Endothelial cell of umbilical vein (primary cell): ENCODE measurements around the gene TYW5. TPM values are rescaled to one million over a fixed set of nuclear protein-coding genes. Genes with fewer than 3 reads are reported as not detected.

ENCODE experiments used
- BruUV-seq: library from RNA; stranded (reverse); fragments of 400-500 nt; replicated peaks from 2 replicates; lab custom pipeline; 2021; lab: Mats Ljungman, UMichigan
- CTCF ChIA-PET: fragments of 300-600, 350-600 bp; sonication (Branson Sonifier 250); formaldehyde crosslinking; loops from one replicate; lab custom pipeline; 2021; ENCODE audit warnings: antibody characterized with exemption, inconsistent platforms; lab: Charles Lee
- POLR2A ChIA-PET: fragments of 300-600, 350-600 bp; sonication (Branson Sonifier 250); formaldehyde crosslinking; loops from one replicate; lab custom pipeline; 2021; ENCODE audit warnings: antibody characterized with exemption, inconsistent platforms; lab: Charles Lee
- DNase-seq: peaks from one replicate; pipeline ENCODE4 v3.0.0-alpha.2; 2011; ENCODE audit warnings: low read depth, low spot score
- FAIRE-seq: peaks from 2 replicates; lab custom pipeline; 2011; peaks lifted over from hg19 to GRCh38; lab: Jason Lieb, UNC
- H2AFZ ChIP-seq: 2 replicates; pipeline ENCODE4 v1.6.0; 2012; ENCODE audit warnings: low read depth, low read length, control low read depth, inconsistent platforms
- H3K27ac ChIP-seq: 2 replicates; pipeline ENCODE4 v1.5.1; 2011; ENCODE audit warnings: low read depth, mild to moderate bottlenecking, control low read depth, low read length, moderate library complexity; ENCODE audit not compliant: insufficient read depth
- H3K27me3 ChIP-seq, 2 experiments: 2 replicates each; pipeline versions ENCODE4 v1.6.0 to v1.6.1; 2011; ENCODE audit warnings: low read length in 2 of 2, mixed read lengths in 1 of 2; ENCODE audit not compliant: control insufficient read depth in 2 of 2, insufficient read depth in 2 of 2
- H3K36me3 ChIP-seq, 2 experiments: 2 replicates in 1 of 2; 3 replicates in 1 of 2; pipeline ENCODE4 v1.5.1; 2011; ENCODE audit warnings: low read length in 2 of 2, mild to moderate bottlenecking in 1 of 2, moderate library complexity in 1 of 2; ENCODE audit not compliant: control insufficient read depth in 2 of 2, insufficient read depth in 2 of 2; ENCODE audit errors: extremely low read depth in 1 of 2
- H3K4me1 ChIP-seq: 3 replicates; pipeline ENCODE4 v1.5.1; 2011; ENCODE audit warnings: mild to moderate bottlenecking, low read length; ENCODE audit not compliant: control insufficient read depth, insufficient read depth; ENCODE audit errors: extremely low read depth
- H3K4me2 ChIP-seq: 2 replicates; pipeline ENCODE4 v1.6.1; 2011; ENCODE audit warnings: low read length, control low read depth, mixed read lengths; ENCODE audit not compliant: insufficient read depth
- H3K4me3 ChIP-seq, 3 experiments: fragments of 200-600 bp in 1 of 3; sonication (generic), shearing (Covaris generic) in 1 of 3; replicated peaks in 1 of 3; 2 replicates each; pipeline ENCODE4 v1.5.1; 2011 to 2016; ENCODE audit warnings: control low read depth in 3 of 3, low read length in 3 of 3, mild to moderate bottlenecking in 2 of 3, inconsistent platforms in 1 of 3, low read depth in 1 of 3, moderate library complexity in 1 of 3; ENCODE audit not compliant: insufficient read depth in 1 of 3
- H3K79me2 ChIP-seq: 2 replicates; pipeline ENCODE4 v1.6.0; 2012; ENCODE audit warnings: low read length, inconsistent platforms; ENCODE audit not compliant: control insufficient read depth, insufficient read depth
- H3K9ac ChIP-seq: replicated peaks from 2 replicates; pipeline ENCODE3; 2011; ENCODE audit warnings: low read length, control low read depth; ENCODE audit not compliant: insufficient read depth; ENCODE audit errors: extremely low read depth
- H3K9me1 ChIP-seq: replicated peaks from 3 replicates; pipeline ENCODE4 v1.6.0; 2011; ENCODE audit warnings: mild to moderate bottlenecking, low read length; ENCODE audit not compliant: control insufficient read depth, insufficient read depth; ENCODE audit errors: extremely low read depth
- H3K9me3 ChIP-seq: replicated peaks from 2 replicates; pipeline ENCODE4 v1.5.1; 2012; ENCODE audit warnings: low read length, inconsistent platforms; ENCODE audit not compliant: control insufficient read depth, insufficient read depth
- H4K20me1 ChIP-seq: replicated peaks from 2 replicates; pipeline ENCODE3; 2011; ENCODE audit warnings: mild to moderate bottlenecking, low read length; ENCODE audit not compliant: control insufficient read depth, insufficient read depth; ENCODE audit errors: extremely low read depth
- EZH2 ChIP-seq: IDR thresholded peaks from 2 replicates; pipeline ENCODE4 v1.6.1; 2012; ENCODE audit warnings: borderline replicate concordance, low read depth, mild to moderate bottlenecking, moderate library complexity, low read length, inconsistent platforms; ENCODE audit not compliant: severe bottlenecking
- FOS ChIP-seq: IDR thresholded peaks from 2 replicates; pipeline ENCODE4 v1.6.1; 2011; ENCODE audit warnings: mild to moderate bottlenecking, low read length, moderate library complexity, borderline replicate concordance; ENCODE audit not compliant: insufficient read depth
- GATA2 ChIP-seq: IDR thresholded peaks from 2 replicates; pipeline ENCODE4 v1.7.0; 2011; ENCODE audit warnings: low read depth, mild to moderate bottlenecking, moderate library complexity, mixed read lengths, low read length; ENCODE audit not compliant: insufficient read length, insufficient read depth
- JUN ChIP-seq: IDR thresholded peaks from 2 replicates; pipeline ENCODE4 v1.6.1; 2011; ENCODE audit warnings: borderline replicate concordance, low read depth; ENCODE audit not compliant: insufficient read length, insufficient read depth
- MYC ChIP-seq: IDR thresholded peaks from one replicate; pipeline ENCODE4 v1.6.1; 2011; ENCODE audit warnings: mild to moderate bottlenecking, low read depth, low read length
- POLR2A ChIP-seq: IDR thresholded peaks from 2 replicates; pipeline ENCODE4 v1.6.1; 2012; ENCODE audit warnings: low read depth, mild to moderate bottlenecking, control low read depth, low read length
- POLR2AphosphoS5 ChIP-seq: IDR thresholded peaks from 2 replicates; pipeline ENCODE4 v1.6.1; 2012; ENCODE audit warnings: low read depth, mild to moderate bottlenecking, control low read depth, low read length, moderate library complexity; ENCODE audit not compliant: insufficient read depth
- dilution Hi-C: fragments of 300-500 bp; cut with MboI; formaldehyde crosslinking; loops from one replicate; pipeline ENCODE4 v1.15.0; 2019; ENCODE audit warnings: low sequenced_read_pairs; ENCODE audit not compliant: extremely low pct_ligation_motif_present
- intact Hi-C: fragments of 100-400 bp; cut with micrococcal nuclease; formaldehyde crosslinking; loops from one replicate; pipeline ENCODE4 v1.10.0; 2022
- polyA plus RNA-seq, 4 experiments: library from polyadenylated mRNA; depleted of rRNA in 3 of 4; stranded (reverse) in 3 of 4; unstranded in 1 of 4; fragments of >200 nt; gene quantifications; 2 replicates each; pipeline versions ENCODE4 v1.2.1 to v1.2.3, GENCODE V29; 2011 to 2012; ENCODE audit warnings: missing spikeins in 1 of 4
- total RNA-seq: library from RNA; stranded (reverse); gene quantifications from 2 replicates; pipeline ENCODE4 v1.2.3, GENCODE V29; 2021
- TF ChIP-seq, protein P1 (sequence below): IDR thresholded peaks from 2 replicates; pipeline ENCODE4 v1.6.1; 2011; ENCODE audit not compliant: insufficient read depth, insufficient read length
- TF ChIP-seq, protein P2 (sequence below), 2 donors: IDR thresholded peaks; 1 replicate in 1 of 2; 2 replicates in 1 of 2; pipeline ENCODE4 v1.5.1; 2011; ENCODE audit warnings: low read length in 2 of 2, mild to moderate bottlenecking in 2 of 2, moderate library complexity in 2 of 2, control low read depth in 1 of 2, inconsistent platforms in 1 of 2, low read depth in 1 of 2; ENCODE audit not compliant: insufficient read depth in 1 of 2; ENCODE audit errors: extremely low read depth in 1 of 2

Gene TYW5
- total and polyA plus RNA-seq, 2 donors (not counting 3 experiments of a cell fraction or from before 2014, with no cell fraction given), result 2.6 to 8.9 TPM

DNA sequence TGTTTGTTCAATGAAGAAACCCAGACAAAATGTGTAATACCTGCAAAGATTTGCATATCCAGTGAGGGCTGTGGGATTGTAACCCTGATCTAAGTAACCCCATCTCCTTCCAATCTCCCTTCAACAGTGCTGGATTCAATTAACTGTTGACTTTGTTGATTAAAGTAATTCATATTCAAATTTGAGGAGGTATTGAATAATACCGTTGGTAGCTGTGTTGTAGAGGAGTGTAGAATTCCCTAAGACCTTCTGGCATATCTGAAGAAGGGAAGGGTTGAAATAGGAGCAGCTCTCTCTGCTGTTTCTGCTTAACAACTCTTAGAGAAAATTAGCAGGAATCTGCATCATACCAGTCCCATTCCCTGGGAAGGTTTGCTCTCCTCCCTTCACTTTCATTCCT is 28.2 kb upstream of the TYW5 start:
- Histone ChIP-seq H3K9me1 (no peaks in the 10 kb centered on the region), H3K79me2 (no peaks in the 10 kb centered on the region), H3K27me3 (peaks cover 0 to 3% of the 10 kb centered on the region in 2 experiments), H3K9me3 (no peaks in the 10 kb centered on the region), H3K4me3 (no peak overlapping the region), H3K27ac (no peak overlapping the region), H2AFZ (no peak overlapping the region), H3K9ac (no peak overlapping the region), H3K4me1 (peaks cover 13% of the 10 kb centered on the region), H3K4me2 (no peak overlapping the region), H4K20me1 (no peaks in the 10 kb centered on the region), H3K36me3 (no peaks in the 10 kb centered on the region)
- ChIA-PET CTCF (interaction anchor here (2.7 to 3.0 kb wide), 2 partner anchors 10 to 499 kb away, joined by 11 to 62 read pairs; no protein-coding TSS in a partner anchor), POLR2A (no interaction called here)
- FAIRE-seq (no peak), DNase-seq (no peak)
- dilution Hi-C loops, result no loop called here
- intact Hi-C loops, result loop anchor here (5.0 to 10.0 kb wide), 2 partner anchors 201 to 829 kb away; partner anchors contain the start of gene BZW1
- BruUV-seq, result no TSS peak
- TF ChIP-seq JUN (no peak), MYC (no peak), POLR2A (no peak), FOS (no peak), POLR2AphosphoS5 (no peak), EZH2 (no peak), GATA2 (no peak)
- TF ChIP-seq, protein P1, sequence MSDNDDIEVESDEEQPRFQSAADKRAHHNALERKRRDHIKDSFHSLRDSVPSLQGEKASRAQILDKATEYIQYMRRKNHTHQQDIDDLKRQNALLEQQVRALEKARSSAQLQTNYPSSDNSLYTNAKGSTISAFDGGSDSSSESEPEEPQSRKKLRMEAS, result no peak
- TF ChIP-seq, protein P2, sequence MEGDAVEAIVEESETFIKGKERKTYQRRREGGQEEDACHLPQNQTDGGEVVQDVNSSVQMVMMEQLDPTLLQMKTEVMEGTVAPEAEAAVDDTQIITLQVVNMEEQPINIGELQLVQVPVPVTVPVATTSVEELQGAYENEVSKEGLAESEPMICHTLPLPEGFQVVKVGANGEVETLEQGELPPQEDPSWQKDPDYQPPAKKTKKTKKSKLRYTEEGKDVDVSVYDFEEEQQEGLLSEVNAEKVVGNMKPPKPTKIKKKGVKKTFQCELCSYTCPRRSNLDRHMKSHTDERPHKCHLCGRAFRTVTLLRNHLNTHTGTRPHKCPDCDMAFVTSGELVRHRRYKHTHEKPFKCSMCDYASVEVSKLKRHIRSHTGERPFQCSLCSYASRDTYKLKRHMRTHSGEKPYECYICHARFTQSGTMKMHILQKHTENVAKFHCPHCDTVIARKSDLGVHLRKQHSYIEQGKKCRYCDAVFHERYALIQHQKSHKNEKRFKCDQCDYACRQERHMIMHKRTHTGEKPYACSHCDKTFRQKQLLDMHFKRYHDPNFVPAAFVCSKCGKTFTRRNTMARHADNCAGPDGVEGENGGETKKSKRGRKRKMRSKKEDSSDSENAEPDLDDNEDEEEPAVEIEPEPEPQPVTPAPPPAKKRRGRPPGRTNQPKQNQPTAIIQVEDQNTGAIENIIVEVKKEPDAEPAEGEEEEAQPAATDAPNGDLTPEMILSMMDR (IDR thresholded peaks at IDR 0.05; ENCODE audit: extremely low read depth in 1 of 2, insufficient read depth in 1 of 2, low read depth in 1 of 2, low read length in 2 of 2), result no peak
